ENCODE data around the gene EPS15.
"Not testable (repeated sequence)": the region's sequence is repeated elsewhere in the genome, so short reads cannot be mapped to it uniquely, and the experiment has no call there.

The EPS15 gene

GRCh38 chr1:51444096-51444495, 75.0 kb downstream of the EPS15 start:
- TF ChIP-seq HDGF (IDR thresholded peaks at IDR 0.05; ENCODE audit: borderline replicate concordance), result no peak
- TF ChIP-seq CTBP1 (IDR thresholded peaks at IDR 0.05; ENCODE audit: borderline replicate concordance), result no peak
- TF ChIP-seq BHLHE40 (IDR thresholded peaks at IDR 0.05; ENCODE audit: borderline replicate concordance), result no peak
- TF ChIP-seq ZNF384 (IDR thresholded peaks at IDR 0.05), result no peak
- no peak for TF ChIP-seq FOXK2 (IDR thresholded peaks at IDR 0.05)
- no peak for TF ChIP-seq NFRKB (IDR thresholded peaks at IDR 0.05)
- TF ChIP-seq FOXM1 (IDR thresholded peaks at IDR 0.05; ENCODE audit: borderline replicate concordance), result no peak
- TF ChIP-seq L3MBTL2 (conservative IDR thresholded peaks at IDR 0.05), result no peak
- TF ChIP-seq SP1 (IDR thresholded peaks at IDR 0.05), result no peak
- no peak for TF ChIP-seq TARDBP (IDR thresholded peaks at IDR 0.05)
- TF ChIP-seq PKNOX1 (IDR thresholded peaks at IDR 0.05), result no peak
- no peak for TF ChIP-seq ELF4 (IDR thresholded peaks at IDR 0.05)
- TF ChIP-seq FOXA1 (IDR thresholded peaks at IDR 0.05), result no peak
- TF ChIP-seq LEF1 (IDR thresholded peaks at IDR 0.05; ENCODE audit: borderline replicate concordance), result no peak
- TF ChIP-seq ARNT (IDR thresholded peaks at IDR 0.05), result no peak
- TF ChIP-seq SUZ12 (IDR thresholded peaks at IDR 0.05), result no peak
- POLR2A ChIA-PET, result interaction anchor here (0.8 kb wide), 1 partner anchor 19 kb away, joined by 3 read pairs; no protein-coding TSS in a partner anchor
- CTCF ChIA-PET, result no interaction called here
- no peak for DNase-seq (ENCODE audit: extremely low spot score)

- no peak for DNase-seq (ENCODE audit: extremely low spot score)
- TF ChIP-seq BHLHE40 (IDR thresholded peaks at IDR 0.05; ENCODE audit: borderline replicate concordance), result no peak
- no peak for TF ChIP-seq CTBP1 (IDR thresholded peaks at IDR 0.05; ENCODE audit: borderline replicate concordance)
- no peak for TF ChIP-seq TARDBP (IDR thresholded peaks at IDR 0.05)
- no peak for TF ChIP-seq SUZ12 (IDR thresholded peaks at IDR 0.05)
- no peak for TF ChIP-seq HDGF (IDR thresholded peaks at IDR 0.05; ENCODE audit: borderline replicate concordance)
- no peak for TF ChIP-seq ZNF384 (IDR thresholded peaks at IDR 0.05)
- TF ChIP-seq SP1 (IDR thresholded peaks at IDR 0.05), result no peak
- POLR2A ChIA-PET, result interaction anchor here (0.8 kb wide), 1 partner anchor 18 kb away, joined by 3 read pairs; no protein-coding TSS in a partner anchor
- CTCF ChIA-PET, result interaction anchor here (0.6 kb wide), 1 partner anchor 488 kb away, joined by 4 read pairs; no protein-coding TSS in a partner anchor
These were observed 75.5 kb downstream of the EPS15 start for GRCh38 chr1:51443555-51443954.

- TF ChIP-seq CTBP1 (IDR thresholded peaks at IDR 0.05; ENCODE audit: borderline replicate concordance) (no peak), SUZ12 (IDR thresholded peaks at IDR 0.05) (no peak), FOXA1 (IDR thresholded peaks at IDR 0.05) (no peak), LEF1 (IDR thresholded peaks at IDR 0.05; ENCODE audit: borderline replicate concordance) (no peak), L3MBTL2 (conservative IDR thresholded peaks at IDR 0.05) (no peak), PKNOX1 (IDR thresholded peaks at IDR 0.05) (no peak), SP1 (IDR thresholded peaks at IDR 0.05) (no peak), ZNF384 (IDR thresholded peaks at IDR 0.05) (no peak), ELF4 (IDR thresholded peaks at IDR 0.05) (no peak), FOXM1 (IDR thresholded peaks at IDR 0.05; ENCODE audit: borderline replicate concordance) (no peak), ARNT (IDR thresholded peaks at IDR 0.05) (no peak), FOXK2 (IDR thresholded peaks at IDR 0.05) (no peak), HDGF (IDR thresholded peaks at IDR 0.05; ENCODE audit: borderline replicate concordance) (no peak), NFRKB (IDR thresholded peaks at IDR 0.05) (no peak), BHLHE40 (IDR thresholded peaks at IDR 0.05; ENCODE audit: borderline replicate concordance) (no peak), TARDBP (IDR thresholded peaks at IDR 0.05) (no peak)
- CTCF ChIA-PET, result no interaction called here
- no peak for DNase-seq (ENCODE audit: extremely low spot score)
- POLR2A ChIA-PET, result no interaction called here
These were observed 76.5 kb downstream of the EPS15 start for GRCh38 chr1:51442616-51443015.

GRCh38 chr1:51442198-51442597, 76.9 kb downstream of the EPS15 start:
- DNase-seq (ENCODE audit: extremely low spot score), result no peak
- ChIA-PET CTCF (no interaction called here), POLR2A (no interaction called here)
- TF ChIP-seq FOXM1 (IDR thresholded peaks at IDR 0.05; ENCODE audit: borderline replicate concordance), result no peak
- TF ChIP-seq PKNOX1 (IDR thresholded peaks at IDR 0.05), result peak; percentile 61; the same call in 1 of the 2 replicates
- no peak for TF ChIP-seq CTBP1 (IDR thresholded peaks at IDR 0.05; ENCODE audit: borderline replicate concordance)
- no peak for TF ChIP-seq ZNF384 (IDR thresholded peaks at IDR 0.05)
- TF ChIP-seq SP1 (IDR thresholded peaks at IDR 0.05), result no peak
- no peak for TF ChIP-seq ARNT (IDR thresholded peaks at IDR 0.05)
- TF ChIP-seq L3MBTL2 (conservative IDR thresholded peaks at IDR 0.05), result no peak
- no peak for TF ChIP-seq TARDBP (IDR thresholded peaks at IDR 0.05)

- CTCF ChIA-PET, result no interaction called here
- POLR2A ChIA-PET, result no interaction called here
- TF ChIP-seq ZNF384 (IDR thresholded peaks at IDR 0.05), result no peak
- TF ChIP-seq ARNT (IDR thresholded peaks at IDR 0.05), result no peak
- TF ChIP-seq PKNOX1 (IDR thresholded peaks at IDR 0.05), result no peak
- no peak for TF ChIP-seq SUZ12 (IDR thresholded peaks at IDR 0.05)
- no peak for TF ChIP-seq BHLHE40 (IDR thresholded peaks at IDR 0.05; ENCODE audit: borderline replicate concordance)
- TF ChIP-seq FOXK2 (IDR thresholded peaks at IDR 0.05), result no peak
- TF ChIP-seq TARDBP (IDR thresholded peaks at IDR 0.05), result no peak
- TF ChIP-seq HDGF (IDR thresholded peaks at IDR 0.05; ENCODE audit: borderline replicate concordance), result no peak
- no peak for DNase-seq (ENCODE audit: extremely low spot score)
These were observed 79.2 kb downstream of the EPS15 start for GRCh38 chr1:51439895-51440294.

- no peak for DNase-seq (ENCODE audit: extremely low spot score)
- ChIA-PET POLR2A (no interaction called here), CTCF (no interaction called here)
- TF ChIP-seq CTBP1 (IDR thresholded peaks at IDR 0.05; ENCODE audit: borderline replicate concordance), result no peak
- no peak for TF ChIP-seq FOXK2 (IDR thresholded peaks at IDR 0.05)
- TF ChIP-seq LEF1 (IDR thresholded peaks at IDR 0.05; ENCODE audit: borderline replicate concordance), result no peak
- TF ChIP-seq TARDBP (IDR thresholded peaks at IDR 0.05), result no peak
- TF ChIP-seq FOXM1 (IDR thresholded peaks at IDR 0.05; ENCODE audit: borderline replicate concordance), result no peak
- TF ChIP-seq PKNOX1 (IDR thresholded peaks at IDR 0.05), result no peak
- TF ChIP-seq NFRKB (IDR thresholded peaks at IDR 0.05), result no peak
- no peak for TF ChIP-seq SUZ12 (IDR thresholded peaks at IDR 0.05)
- TF ChIP-seq HDGF (IDR thresholded peaks at IDR 0.05; ENCODE audit: borderline replicate concordance), result no peak
- TF ChIP-seq ZNF384 (IDR thresholded peaks at IDR 0.05), result no peak
- no peak for TF ChIP-seq FOXA1 (IDR thresholded peaks at IDR 0.05)
- no peak for TF ChIP-seq SP1 (IDR thresholded peaks at IDR 0.05)
- TF ChIP-seq L3MBTL2 (conservative IDR thresholded peaks at IDR 0.05), result no peak
These were observed 80.0 kb downstream of the EPS15 start for GRCh38 chr1:51439053-51439452.

GRCh38 chr1:51437391-51437790, 81.7 kb downstream of the EPS15 start:
- POLR2A ChIA-PET; DNase-seq (ENCODE audit: extremely low spot score); CTCF ChIA-PET: not testable (repeated sequence)

Data from HEK293T (cell line).